Adrenal gland (tissue), 12 donors: ENCODE measurements around the gene PRPF39. TPM values are rescaled to one million over a fixed set of nuclear protein-coding genes. Genes with fewer than 3 reads are reported as not detected.

Experiments
- DNase-seq, 7 donors: peaks; one replicate each; pipeline ENCODE4 v3.0.0-alpha.2; 2019 to 2020
- H3K27ac ChIP-seq, 5 donors: fragments of 200-600 bp; sonication (generic) in 4 of 5; 1 replicate in 3 of 5; 2 replicates in 2 of 5; pipeline versions ENCODE4 v1.5.1 to v1.8.0; 2016 to 2020; ENCODE audit warnings: mild to moderate bottlenecking in 1 of 5
- H3K27me3 ChIP-seq: fragments of 200-600 bp; 2 replicates; pipeline ENCODE4 v1.8.0; 2021
- H3K36me3 ChIP-seq, 2 donors: fragments of 200-600 bp; replicated peaks in 1 of 2; 1 replicate in 1 of 2; 2 replicates in 1 of 2; pipeline versions ENCODE4 v1.5.1 to v1.8.0; 2018 to 2022
- H3K4me1 ChIP-seq, 2 donors: fragments of 200-600 bp; replicated peaks in 1 of 2; 1 replicate in 1 of 2; 2 replicates in 1 of 2; pipeline versions ENCODE4 v1.5.1 to v1.8.0; 2018 to 2021
- H3K4me3 ChIP-seq, 4 donors: fragments of 200-600 bp; sonication (generic) in 3 of 4; one replicate each; pipeline ENCODE4 v1.5.1; 2016 to 2018
- H3K9me3 ChIP-seq, 3 donors: fragments of 200-600 bp; sonication (generic) in 1 of 3; replicated peaks in 1 of 3; 1 replicate in 2 of 3; 2 replicates in 1 of 3; pipeline versions ENCODE4 v1.5.1 to v1.8.0; 2016 to 2021
- CTCF ChIP-seq, 6 experiments: fragments of 450-650 bp in 4 of 6; fragments of 200-600 bp in 2 of 6; sonication (generic) in 1 of 6; IDR thresholded peaks; 1 replicate in 5 of 6; 2 replicates in 1 of 6; pipeline versions ENCODE4 v1.5.1 to v1.8.0; 2016 to 2021; ENCODE audit warnings: antibody characterized with exemption in 6 of 6, mild to moderate bottlenecking in 2 of 6, moderate library complexity in 1 of 6
- POLR2A ChIP-seq, 2 donors: fragments of 450-650 bp; IDR thresholded peaks; one replicate each; pipeline ENCODE4 v1.6.1; 2017; ENCODE audit warnings: antibody characterized with exemption in 2 of 2, mild to moderate bottlenecking in 2 of 2, moderate library complexity in 1 of 2
- WGBS, 4 donors: extraction: QIAGEN DNeasy Blood & Tissue Kit in 2 of 4; methylation state at CpG; one replicate each; pipeline versions ENCODE4 v1.1.5 to v1.1.7; 2013 to 2017; 5-methylcytosine and 5-hydroxymethylcytosine counted together
- intact Hi-C, 2 donors: fragments of 100-400 bp; cut with DNase I; formaldehyde crosslinking; loops; one replicate each; pipeline versions ENCODE4 v1.14.1 to v1.15.0; 2022 to 2023
- polyA plus RNA-seq, 3 donors: library from polyadenylated mRNA; stranded (reverse); fragments of 200-250 nt in 2 of 3; fragments of 350-450 nt in 1 of 3; fragmentation: Illumina TruSeq in 1 of 3; extraction: RNeasy Lipid Tissue Mini Kit (QIAGEN cat#74804) in 1 of 3; gene quantifications; one replicate each; pipeline ENCODE4 v1.2.3, GENCODE V29; 2013 to 2014
- total RNA-seq, 9 donors: library from RNA; depleted of rRNA in 4 of 9; stranded (reverse); fragments of >200 nt in 4 of 9; fragments of 120-200 nt in 1 of 9; fragmentation: NEBNext Ultra II Directional in 1 of 9; extraction: Animal tissue kit (Norgen Biotek cat#: 25700) in 1 of 9; gene quantifications; one replicate each; pipeline versions ENCODE4 v1.1.0 to v1.2.4, GENCODE V29; 2013 to 2023
- donor health status: healthy with polysubstance abuse.
- donor health status: Bipolar disorder and iron deficiency.
- donor health status: DM: yes; HTN: yes; CAD: no.
- donor health status: DM: no; HTN: no; CAD: no.
- donor health status: DM: no; HTN: no; CAD: no.
- donor health status: DM: yes; HTN: yes; CAD: no.

PRPF39 gene
- total and polyA plus RNA-seq, 12 donors: 6.5 to 76.0 (median 36.4) TPM

DNA sequence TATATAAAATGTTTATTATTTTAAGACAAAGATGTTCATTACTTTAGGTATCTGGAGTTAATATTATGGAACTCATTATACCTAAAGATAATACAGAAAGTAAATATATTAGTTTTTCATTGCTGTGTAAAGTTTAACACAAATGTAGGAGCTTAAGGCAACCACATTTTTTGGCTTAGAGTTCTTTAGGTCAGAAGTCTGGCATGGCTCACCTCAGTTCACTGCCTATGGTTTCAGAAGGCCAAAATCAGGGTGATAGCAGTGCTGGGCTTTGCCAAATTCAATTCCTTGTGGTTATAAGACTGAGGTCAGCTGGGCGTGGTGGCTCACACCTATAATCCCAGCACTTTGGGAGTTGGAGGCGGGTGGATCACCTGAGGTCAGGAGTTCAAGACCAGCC lies 35.5 kb upstream of the PRPF39 start:
- no peak for TF ChIP-seq CTCF (IDR thresholded peaks at IDR 0.05)
- no peak for TF ChIP-seq POLR2A (IDR thresholded peaks at IDR 0.05)
- Histone ChIP-seq H3K4me3 (no peak overlapping the region), H3K36me3 (peaks cover 0 to 19% of the 10 kb centered on the region in 2 donors), H3K27me3 (no peaks in the 10 kb centered on the region), H3K27ac (no peak overlapping the region), H3K9me3 (no peaks in the 10 kb centered on the region), H3K4me1 (no peaks in the 10 kb centered on the region)
- 90 to 100% (median 97%) methylated on average over 2 of the region's 2 CpGs for WGBS, 4 donors
- no peak for DNase-seq
- intact Hi-C loops: no loop called here

GRCh38 chr14:45051180-45051579 lies 32.7 kb upstream of the PRPF39 start:
- Histone ChIP-seq H3K36me3 (peaks cover 0 to 28% of the 10 kb centered on the region in 2 donors), H3K27me3 (no peaks in the 10 kb centered on the region), H3K4me3 (no peak overlapping the region), H3K4me1 (no peaks in the 10 kb centered on the region), H3K9me3 (peaks cover 0 to 4% (median 0%) of the 10 kb centered on the region in 3 donors), H3K27ac (no peak overlapping the region)
- TF ChIP-seq POLR2A (IDR thresholded peaks at IDR 0.05): no peak
- no peak for TF ChIP-seq CTCF (IDR thresholded peaks at IDR 0.05)
- no peak for DNase-seq
- intact Hi-C loops: no loop called here

GRCh38 chr14:45051896-45052295 lies 32.0 kb upstream of the PRPF39 start:
- Histone ChIP-seq H3K27ac (no peak overlapping the region), H3K36me3 (peaks cover 0 to 21% of the 10 kb centered on the region in 2 donors), H3K27me3 (no peaks in the 10 kb centered on the region), H3K9me3 (peaks cover 0 to 5% (median 0%) of the 10 kb centered on the region in 3 donors), H3K4me3 (no peak overlapping the region), H3K4me1 (no peaks in the 10 kb centered on the region)
- WGBS, 4 donors: 92 to 97% (median 96%) methylated on average over 4 of the region's 4 CpGs
- intact Hi-C loops: no loop called here
- TF ChIP-seq POLR2A (IDR thresholded peaks at IDR 0.05) (no peak), CTCF (IDR thresholded peaks at IDR 0.05) (no peak)
- no peak for DNase-seq

- H3K27ac ChIP-seq: no peak overlapping the region
- no peaks in the 10 kb centered on the region for H3K4me1 ChIP-seq
- H3K36me3 ChIP-seq: peaks cover 0 to 18% of the 10 kb centered on the region in 2 donors
- TF ChIP-seq CTCF (IDR thresholded peaks at IDR 0.05): no peak
- no peak for TF ChIP-seq POLR2A (IDR thresholded peaks at IDR 0.05)
- DNase-seq: no peak
- WGBS, 4 donors: 93 to 96% (median 96%) methylated on average over 2 of the region's 2 CpGs
- intact Hi-C loops: no loop called here
- peaks cover 0 to 5% (median 0%) of the 10 kb centered on the region in 3 donors for H3K9me3 ChIP-seq
- H3K4me3 ChIP-seq: no peak overlapping the region
- H3K27me3 ChIP-seq: no peaks in the 10 kb centered on the region
These were observed 26.6 kb upstream of the PRPF39 start for GRCh38 chr14:45057349-45057748.
